Hepatocyte (in vitro differentiated cells): ENCODE measurements around the gene SLC7A14. TPM values are rescaled to one million over a fixed set of nuclear protein-coding genes. Genes with fewer than 3 reads are reported as not detected.

Experiments used
- DNase-seq: peaks from one replicate; pipeline ENCODE4 v3.0.0-alpha.2; 2016; ENCODE audit warnings: low spot score
- H2AFZ ChIP-seq: fragments of 200-600 bp; sonication (generic); 2 replicates; pipeline ENCODE4 v1.6.0; 2016; ENCODE audit warnings: antibody characterized with exemption, mild to moderate bottlenecking
- H3K27ac ChIP-seq: fragments of 200-600 bp; sonication (generic); 2 replicates; pipeline ENCODE4 v1.5.1; 2016; ENCODE audit warnings: mild to moderate bottlenecking
- H3K27me3 ChIP-seq: fragments of 200-600 bp; sonication (generic); 2 replicates; pipeline ENCODE4 v1.6.1; 2016
- H3K36me3 ChIP-seq: fragments of 200-600 bp; sonication (generic); replicated peaks from 2 replicates; pipeline ENCODE4 v1.5.1; 2016; ENCODE audit warnings: low read depth; ENCODE audit not compliant: insufficient read depth
- H3K4me1 ChIP-seq: fragments of 200-600 bp; sonication (generic); 2 replicates; pipeline ENCODE4 v1.5.1; 2016; ENCODE audit warnings: mild to moderate bottlenecking, moderate library complexity; ENCODE audit not compliant: insufficient read depth
- H3K4me2 ChIP-seq: fragments of 200-600 bp; sonication (generic); 2 replicates; pipeline ENCODE4 v1.6.0; 2016
- H3K4me3 ChIP-seq: fragments of 200-600 bp; sonication (generic); 2 replicates; pipeline ENCODE4 v1.5.1; 2016; ENCODE audit warnings: mild to moderate bottlenecking
- H3K79me2 ChIP-seq: fragments of 200-600 bp; sonication (generic); 2 replicates; pipeline ENCODE4 v1.6.0; 2017; ENCODE audit warnings: mild to moderate bottlenecking
- H3K9me2 ChIP-seq: fragments of 200-600 bp; sonication (generic); replicated peaks from 2 replicates; pipeline ENCODE4 v1.6.0; 2017; ENCODE audit warnings: mild to moderate bottlenecking; ENCODE audit not compliant: insufficient read depth
- H3K9me3 ChIP-seq: fragments of 200-600 bp; sonication (generic); 2 replicates; pipeline ENCODE4 v1.5.1; 2016; ENCODE audit warnings: low read depth, mild to moderate bottlenecking
- H4K20me1 ChIP-seq: fragments of 200-600 bp; sonication (generic); 2 replicates; pipeline ENCODE4 v1.6.0; 2016; ENCODE audit warnings: mild to moderate bottlenecking; ENCODE audit not compliant: insufficient read depth, poor library complexity, severe bottlenecking
- EZH2 ChIP-seq: fragments of 200-600 bp; sonication (generic); IDR thresholded peaks from 2 replicates; pipeline ENCODE4 v1.6.1; 2016; ENCODE audit warnings: antibody characterized with exemption, mild to moderate bottlenecking, borderline replicate concordance
- EZH2phosphoT487 ChIP-seq: fragments of 200-600 bp; sonication (generic); IDR thresholded peaks from one replicate; pipeline ENCODE4 v1.6.1; 2018; ENCODE audit warnings: antibody characterized with exemption, mild to moderate bottlenecking, low read depth, moderate library complexity; ENCODE audit not compliant: unreplicated experiment, severe bottlenecking
- WGBS: methylation state at CpG from one replicate; pipeline ENCODE4 v1.1.6; 2016; ENCODE audit warnings: low lambda C conversion rate; ENCODE audit errors: missing lambda C conversion rate; 5-methylcytosine and 5-hydroxymethylcytosine counted together
- polyA plus RNA-seq: library from polyadenylated mRNA; unstranded; fragments of >200 nt; fragmentation: Nextera tagmentation; extraction: Ambion mirVana; gene quantifications from 2 replicates; pipeline ENCODE4 v1.2.1, GENCODE V29; 2016
- total RNA-seq: library from RNA; depleted of rRNA; stranded (reverse); fragments of >200 nt; gene quantifications from 2 replicates; pipeline ENCODE4 v1.2.3, GENCODE V29; 2014
- TF ChIP-seq, protein P1 (sequence below): fragments of 200-600 bp; sonication (generic); IDR thresholded peaks from 2 replicates; pipeline ENCODE4 v1.5.1; 2016; ENCODE audit warnings: antibody characterized with exemption, mild to moderate bottlenecking; ENCODE audit not compliant: poor library complexity

Gene SLC7A14
- total and polyA plus RNA-seq, 2 experiments from 2014 or later = 0.10 TPM; not detected in 1

- no peak overlapping the region for H3K4me2 ChIP-seq
- H4K20me1 ChIP-seq = no peaks in the 10 kb centered on the region
- no peak overlapping the region for H3K27ac ChIP-seq
- H2AFZ ChIP-seq = no peak overlapping the region
- H3K4me3 ChIP-seq = no peak overlapping the region
- no peaks in the 10 kb centered on the region for H3K36me3 ChIP-seq
- H3K4me1 ChIP-seq = no peaks in the 10 kb centered on the region
- H3K79me2 ChIP-seq = no peaks in the 10 kb centered on the region
- no peak for DNase-seq
- TF ChIP-seq EZH2phosphoT487 = no peak
- TF ChIP-seq EZH2 = no peak
- TF ChIP-seq, protein P1, sequence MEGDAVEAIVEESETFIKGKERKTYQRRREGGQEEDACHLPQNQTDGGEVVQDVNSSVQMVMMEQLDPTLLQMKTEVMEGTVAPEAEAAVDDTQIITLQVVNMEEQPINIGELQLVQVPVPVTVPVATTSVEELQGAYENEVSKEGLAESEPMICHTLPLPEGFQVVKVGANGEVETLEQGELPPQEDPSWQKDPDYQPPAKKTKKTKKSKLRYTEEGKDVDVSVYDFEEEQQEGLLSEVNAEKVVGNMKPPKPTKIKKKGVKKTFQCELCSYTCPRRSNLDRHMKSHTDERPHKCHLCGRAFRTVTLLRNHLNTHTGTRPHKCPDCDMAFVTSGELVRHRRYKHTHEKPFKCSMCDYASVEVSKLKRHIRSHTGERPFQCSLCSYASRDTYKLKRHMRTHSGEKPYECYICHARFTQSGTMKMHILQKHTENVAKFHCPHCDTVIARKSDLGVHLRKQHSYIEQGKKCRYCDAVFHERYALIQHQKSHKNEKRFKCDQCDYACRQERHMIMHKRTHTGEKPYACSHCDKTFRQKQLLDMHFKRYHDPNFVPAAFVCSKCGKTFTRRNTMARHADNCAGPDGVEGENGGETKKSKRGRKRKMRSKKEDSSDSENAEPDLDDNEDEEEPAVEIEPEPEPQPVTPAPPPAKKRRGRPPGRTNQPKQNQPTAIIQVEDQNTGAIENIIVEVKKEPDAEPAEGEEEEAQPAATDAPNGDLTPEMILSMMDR = no peak
- H3K9me2 ChIP-seq = no peaks in the 10 kb centered on the region
- H3K27me3 ChIP-seq = no peaks in the 10 kb centered on the region
- no peaks in the 10 kb centered on the region for H3K9me3 ChIP-seq
- WGBS = 97% methylated on average over 8 of the region's 8 CpGs
Measured at GRCh38 chr3:170610321-170610884, 24.5 kb upstream of the SLC7A14 start.

GRCh38 chr3:170608475-170608874 lies 22.6 kb upstream of the SLC7A14 start:
- WGBS = 88% methylated on average over 1 of the region's 1 CpG
- TF ChIP-seq EZH2phosphoT487 = no peak
- TF ChIP-seq EZH2 = no peak
- TF ChIP-seq, protein P1 = no peak
- Histone ChIP-seq H3K4me2 (no peak overlapping the region), H2AFZ (no peak overlapping the region), H3K9me3 (no peaks in the 10 kb centered on the region), H3K4me1 (no peaks in the 10 kb centered on the region), H3K4me3 (no peak overlapping the region), H3K27me3 (no peaks in the 10 kb centered on the region), H3K36me3 (no peaks in the 10 kb centered on the region), H3K27ac (no peak overlapping the region), H3K79me2 (no peaks in the 10 kb centered on the region), H3K9me2 (no peaks in the 10 kb centered on the region), H4K20me1 (no peaks in the 10 kb centered on the region)
- DNase-seq = no peak

DNA sequence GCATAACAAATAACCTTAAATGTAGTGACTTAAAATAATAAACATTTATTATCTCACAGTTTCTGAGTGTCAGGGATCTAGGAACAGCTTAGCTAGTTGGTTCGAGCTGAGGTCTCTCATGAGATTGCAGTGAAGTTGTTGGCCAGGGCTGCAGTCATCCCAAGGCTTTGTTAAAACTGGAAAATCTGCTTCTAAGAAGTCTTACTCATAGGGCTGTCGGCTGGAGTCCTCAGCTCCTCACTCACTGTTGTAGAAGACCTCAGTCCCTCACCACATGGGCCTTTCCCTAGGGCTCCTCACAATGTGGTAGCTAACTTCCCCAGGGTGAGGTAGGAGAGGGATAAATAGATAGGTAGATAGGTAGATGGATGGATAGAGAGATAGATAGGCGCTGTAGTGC lies 20.8 kb upstream of the SLC7A14 start:
- Histone ChIP-seq H3K4me1 (no peaks in the 10 kb centered on the region), H3K4me2 (no peak overlapping the region), H3K9me3 (no peaks in the 10 kb centered on the region), H3K36me3 (no peaks in the 10 kb centered on the region), H3K27ac (no peak overlapping the region), H3K79me2 (no peaks in the 10 kb centered on the region), H3K27me3 (no peaks in the 10 kb centered on the region), H2AFZ (no peak overlapping the region), H4K20me1 (no peaks in the 10 kb centered on the region), H3K9me2 (no peaks in the 10 kb centered on the region), H3K4me3 (no peak overlapping the region)
- TF ChIP-seq EZH2 = no peak
- no peak for TF ChIP-seq EZH2phosphoT487
- TF ChIP-seq, protein P1 = no peak
- WGBS = 73% methylated on average over 3 of the region's 3 CpGs
- no peak for DNase-seq

DNA sequence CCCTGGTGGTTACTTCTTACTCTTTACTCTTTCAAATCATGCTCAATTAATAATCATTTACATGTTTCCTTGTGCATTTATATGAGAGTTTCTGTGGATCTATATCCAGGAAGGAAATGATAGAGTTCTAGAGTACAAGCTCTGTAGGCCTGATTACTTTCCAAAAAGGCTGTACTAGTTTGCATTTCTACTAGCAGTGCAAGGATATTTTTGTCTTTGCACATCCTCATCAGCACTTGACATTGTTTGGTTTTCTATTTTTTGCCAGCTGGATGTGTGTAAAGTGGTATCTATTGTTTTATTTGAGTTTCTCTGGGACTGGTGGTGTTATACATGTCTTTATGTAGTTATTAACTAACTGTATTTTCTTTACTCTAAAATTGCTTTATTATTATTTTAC lies 19.6 kb upstream of the SLC7A14 start:
- Histone ChIP-seq H3K36me3 (no peaks in the 10 kb centered on the region), H3K9me2 (no peaks in the 10 kb centered on the region), H3K27ac (no peak overlapping the region), H2AFZ (no peak overlapping the region), H3K4me2 (no peak overlapping the region), H3K27me3 (no peaks in the 10 kb centered on the region), H3K9me3 (no peaks in the 10 kb centered on the region), H3K79me2 (no peaks in the 10 kb centered on the region), H3K4me3 (no peak overlapping the region), H4K20me1 (no peaks in the 10 kb centered on the region), H3K4me1 (no peaks in the 10 kb centered on the region)
- no peak for TF ChIP-seq EZH2phosphoT487
- TF ChIP-seq, protein P1 = no peak
- TF ChIP-seq EZH2 = no peak
- DNase-seq = no peak
